Measurements from ENCODE around the gene GNA12.

- no peak for TF ChIP-seq CTCF (conservative IDR thresholded peaks at IDR 0.05; ENCODE audit: low read depth, low read length)
- no peak for TF ChIP-seq EZH2 (IDR thresholded peaks at IDR 0.05; ENCODE audit: low read length, unreplicated experiment)
Measured at GRCh38 chr7:2757904-2758672, 86.0 kb downstream of the GNA12 start.

All from PC-3 (cell line).